ENCODE data around the gene DQX1. TPM values are rescaled to one million over a fixed set of nuclear protein-coding genes. Genes with fewer than 3 reads are reported as not detected.

Gene DQX1
- total and polyA plus RNA-seq, 9 of the 15 experiments (the other 6 are each of a cell fraction or from before 2014, with no cell fraction given), result 0.04 to 0.38 (median 0.18) TPM; not detected in 1

DNA sequence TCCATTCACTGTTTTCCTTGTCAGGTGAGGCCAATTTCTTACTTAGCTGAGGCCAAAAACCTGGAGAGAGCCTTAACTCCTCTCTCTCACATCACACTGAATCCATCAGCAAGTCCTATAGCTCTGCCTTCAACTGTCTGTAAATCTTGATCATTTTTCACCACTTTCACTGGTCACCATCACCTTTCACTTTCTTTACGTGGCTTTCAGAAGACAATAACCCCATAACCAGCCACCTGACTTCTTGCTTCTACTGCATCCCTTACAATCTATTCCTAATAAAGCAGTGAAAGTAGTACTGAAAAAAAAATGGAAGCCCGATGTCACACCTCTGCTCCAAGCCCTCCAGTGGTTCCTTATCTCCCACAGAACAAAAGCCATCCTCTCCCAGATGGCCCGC lies 20.0 kb upstream of the DQX1 start:
- in situ Hi-C loops (cut with MboI), result no loop called here
- Histone ChIP-seq H4K20me1 (replicated peaks; ENCODE audit: control insufficient read depth, insufficient read depth, low read length) (no peaks in the 10 kb centered on the region), H3K36me3 (ENCODE audit: control insufficient read depth, insufficient read depth, low read length) (no peaks in the 10 kb centered on the region), H3K27ac (ENCODE audit: extremely low read depth, low read depth, low read length) (no peak overlapping the region), H2AFZ (ENCODE audit: low read depth, low read length) (peak overlapping the region; percentile 47), H3K4me2 (ENCODE audit: insufficient read depth, low read length) (peak overlapping the region; percentile 16; the same call in 1 of the 2 replicates), H3K9me1 (ENCODE audit: control insufficient read depth, insufficient read depth, low read length) (no peaks in the 10 kb centered on the region), H3K9me3 (replicated peaks; ENCODE audit: control insufficient read depth, insufficient read depth, low read depth, low read length) (no peaks in the 10 kb centered on the region), H3K27me3 (ENCODE audit: control insufficient read depth in 2 of 2, insufficient read depth in 2 of 2, low read length in 2 of 2) (no peaks in the 10 kb centered on the region), H3K4me3 (no peak overlapping the region), H3K79me2 (ENCODE audit: control insufficient read depth, insufficient read depth, low read length) (peaks cover 1% of the 10 kb centered on the region; the same call in 1 of the 3 replicates), H3K9ac (ENCODE audit: insufficient read depth in 1 of 2, low read depth in 2 of 2, low read length in 2 of 2) (no peak overlapping the region; a peak in 1 of 4 replicates), H3K4me1 (replicated peaks in 1 of 2; ENCODE audit: control insufficient read depth in 2 of 2, insufficient read depth in 2 of 2, low read length in 2 of 2) (peaks cover 18 to 35% of the 10 kb centered on the region in 2 experiments)
- FAIRE-seq, result no peak
- BruUV-seq (replicated peaks), result no TSS peak
- 15% methylated on average over 3 of the region's 3 CpGs for WGBS (ENCODE audit: insufficient coverage, low coverage, missing lambda C conversion rate)
- POLR2A ChIA-PET, result interaction anchor here (0.6 to 3.8 kb wide), 4 partner anchors 9 to 17 kb away, joined by 3 to 17 read pairs (median 6); partner anchors contain the start of genes AUP1 and HTRA2
- TF ChIP-seq, protein P1, sequence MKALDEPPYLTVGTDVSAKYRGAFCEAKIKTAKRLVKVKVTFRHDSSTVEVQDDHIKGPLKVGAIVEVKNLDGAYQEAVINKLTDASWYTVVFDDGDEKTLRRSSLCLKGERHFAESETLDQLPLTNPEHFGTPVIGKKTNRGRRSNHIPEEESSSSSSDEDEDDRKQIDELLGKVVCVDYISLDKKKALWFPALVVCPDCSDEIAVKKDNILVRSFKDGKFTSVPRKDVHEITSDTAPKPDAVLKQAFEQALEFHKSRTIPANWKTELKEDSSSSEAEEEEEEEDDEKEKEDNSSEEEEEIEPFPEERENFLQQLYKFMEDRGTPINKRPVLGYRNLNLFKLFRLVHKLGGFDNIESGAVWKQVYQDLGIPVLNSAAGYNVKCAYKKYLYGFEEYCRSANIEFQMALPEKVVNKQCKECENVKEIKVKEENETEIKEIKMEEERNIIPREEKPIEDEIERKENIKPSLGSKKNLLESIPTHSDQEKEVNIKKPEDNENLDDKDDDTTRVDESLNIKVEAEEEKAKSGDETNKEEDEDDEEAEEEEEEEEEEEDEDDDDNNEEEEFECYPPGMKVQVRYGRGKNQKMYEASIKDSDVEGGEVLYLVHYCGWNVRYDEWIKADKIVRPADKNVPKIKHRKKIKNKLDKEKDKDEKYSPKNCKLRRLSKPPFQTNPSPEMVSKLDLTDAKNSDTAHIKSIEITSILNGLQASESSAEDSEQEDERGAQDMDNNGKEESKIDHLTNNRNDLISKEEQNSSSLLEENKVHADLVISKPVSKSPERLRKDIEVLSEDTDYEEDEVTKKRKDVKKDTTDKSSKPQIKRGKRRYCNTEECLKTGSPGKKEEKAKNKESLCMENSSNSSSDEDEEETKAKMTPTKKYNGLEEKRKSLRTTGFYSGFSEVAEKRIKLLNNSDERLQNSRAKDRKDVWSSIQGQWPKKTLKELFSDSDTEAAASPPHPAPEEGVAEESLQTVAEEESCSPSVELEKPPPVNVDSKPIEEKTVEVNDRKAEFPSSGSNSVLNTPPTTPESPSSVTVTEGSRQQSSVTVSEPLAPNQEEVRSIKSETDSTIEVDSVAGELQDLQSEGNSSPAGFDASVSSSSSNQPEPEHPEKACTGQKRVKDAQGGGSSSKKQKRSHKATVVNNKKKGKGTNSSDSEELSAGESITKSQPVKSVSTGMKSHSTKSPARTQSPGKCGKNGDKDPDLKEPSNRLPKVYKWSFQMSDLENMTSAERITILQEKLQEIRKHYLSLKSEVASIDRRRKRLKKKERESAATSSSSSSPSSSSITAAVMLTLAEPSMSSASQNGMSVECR (CRISPR knock-in tag; IDR thresholded peaks at IDR 0.05), result no peak
- TF ChIP-seq SOX6 (IDR thresholded peaks at IDR 0.05), result 0 out of 2 replicates have a peak, but pooled peaks have one; percentile 22
- TF ChIP-seq TCF3 (CRISPR knock-in tag; IDR thresholded peaks at IDR 0.05), result peak; percentile 57
- intact Hi-C loops (cut with micrococcal nuclease), result no loop called here
- CTCF ChIA-PET (ENCODE audit: low intra/inter-chr PET ratio), result no interaction called here
- DNase-seq (ENCODE audit: extremely low read depth in 1 of 4, low spot score in 3 of 4), result no peak
- no peak for ATAC-seq

Data from K562 (cell line).